ENCODE results near the gene AMELX. TPM values are rescaled to one million over a fixed set of nuclear protein-coding genes. Genes with fewer than 3 reads are reported as not detected.

AMELX gene
- total and polyA plus RNA-seq, 2 of the 8 experiments (the other 6 are each of a cell fraction or from before 2014, with no cell fraction given), result not detected

GRCh38 chrX:11329021-11329420 is 35.8 kb downstream of the AMELX start:
- Histone ChIP-seq H3K23ac (ENCODE audit: insufficient read length) (no peak overlapping the region), H4K20me1 (replicated peaks in 1 of 2; ENCODE audit: control insufficient read depth in 1 of 2, insufficient read depth in 2 of 2, low read length in 2 of 2) (no peaks in the 10 kb centered on the region), H2BK12ac (ENCODE audit: low read depth, low read length) (no peak overlapping the region), H3K27me3 (replicated peaks in 1 of 4; ENCODE audit: control insufficient read depth in 3 of 4, extremely low read depth in 1 of 4, insufficient read depth in 3 of 4, low read length in 3 of 4) (no peaks in the 10 kb centered on the region), H3K4me2 (ENCODE audit: insufficient read depth in 1 of 2, low read depth in 2 of 2, low read length in 2 of 2) (no peak overlapping the region), H3K4me1 (replicated peaks in 1 of 4; ENCODE audit: control insufficient read depth in 3 of 4, insufficient read depth in 4 of 4, low read length in 3 of 4) (no peaks in the 10 kb centered on the region), H3K79me1 (ENCODE audit: low read depth, low read length) (no peaks in the 10 kb centered on the region), H3K9ac (replicated peaks in 1 of 4; ENCODE audit: extremely low read depth in 1 of 4, low read depth in 3 of 4, low read length in 3 of 4) (no peak overlapping the region), H4K91ac (replicated peaks; ENCODE audit: insufficient read length, low read length) (no peak overlapping the region), H3K27ac (ENCODE audit: low read depth, low read length) (no peak overlapping the region), H3K36me3 (ENCODE audit: control insufficient read depth in 2 of 4, insufficient read depth in 4 of 4, low read length in 3 of 4) (no peaks in the 10 kb centered on the region), H3K9me3 (ENCODE audit: insufficient read depth in 2 of 2, low read depth in 1 of 2, low read length in 1 of 2) (no peaks in the 10 kb centered on the region; a peak in 1 of 4 replicates), H3K4ac (replicated peaks; ENCODE audit: insufficient read length, low read depth, low read length) (no peak overlapping the region), H3K56ac (replicated peaks; ENCODE audit: insufficient read length, low read depth, low read length) (no peak overlapping the region), H4K8ac (ENCODE audit: extremely low read depth, insufficient read depth, low read length) (no peak overlapping the region), H2AFZ (ENCODE audit: low read length) (no peak overlapping the region), H3K79me2 (ENCODE audit: control insufficient read depth in 1 of 2, insufficient read depth in 2 of 2, low read length in 2 of 2) (no peaks in the 10 kb centered on the region), H2BK120ac (replicated peaks; ENCODE audit: low read depth, low read length) (no peak overlapping the region), H3K18ac (ENCODE audit: extremely low read depth, low read length) (no peak overlapping the region), H3K23me2 (ENCODE audit: low read depth, low read length) (no peaks in the 10 kb centered on the region), H3K4me3 (ENCODE audit: extremely low read depth in 1 of 4, insufficient read depth in 2 of 4, low read depth in 3 of 4, low read length in 4 of 4) (no peak overlapping the region), H4K5ac (ENCODE audit: insufficient read length, low read depth, low read length) (no peak overlapping the region), H2BK20ac (ENCODE audit: low read length) (no peak overlapping the region), H2BK5ac (ENCODE audit: low read depth, low read length) (no peak overlapping the region), H3K14ac (ENCODE audit: insufficient read length) (no peak overlapping the region), H2BK15ac (ENCODE audit: low read length) (no peak overlapping the region), H2AK5ac (ENCODE audit: low read depth, low read length) (no peak overlapping the region)
- ChIA-PET POLR2A (ENCODE audit: partially characterized antibody) (no interaction called here), CTCF (ENCODE audit: partially characterized antibody) (interaction anchor here (1.0 kb wide), 1 partner anchor 114 kb away, joined by 3 read pairs; no protein-coding TSS in a partner anchor)
- DNase-seq (ENCODE audit: low read depth in 1 of 2, low spot score in 2 of 2) (no peak), FAIRE-seq (no peak)
- 87% methylated on average over 5 of the region's 5 CpGs; no CpG with 5 or more reads in 1 of the 2 experiments for WGBS, 2 experiments (ENCODE audit: extremely low coverage in 1 of 2, insufficient coverage in 1 of 2, insufficient read length in 1 of 2, insufficient replicate concordance in 2 of 2, low coverage in 1 of 2, low lambda C conversion rate in 2 of 2, missing lambda C conversion rate in 1 of 2)
- TF ChIP-seq KDM1A (IDR thresholded peaks at IDR 0.05; ENCODE audit: borderline replicate concordance, low read length) (no peak), MAFK (IDR thresholded peaks at IDR 0.05; ENCODE audit: low read depth, low read length) (no peak), EGR1 (IDR thresholded peaks at IDR 0.05; ENCODE audit: borderline replicate concordance, low read depth, low read length) (no peak), ATF3 (IDR thresholded peaks at IDR 0.05; ENCODE audit: insufficient read depth, low read depth, low read length) (no peak)
